Osteoblast (primary cell): ENCODE measurements around the gene SCAMP2. TPM values are rescaled to one million over a fixed set of nuclear protein-coding genes. Genes with fewer than 3 reads are reported as not detected.

Source experiments
- DNase-seq: peaks from one replicate; pipeline ENCODE4 v3.0.0; 2011; ENCODE audit warnings: low spot score, mixed read lengths; ENCODE audit not compliant: insufficient read length; ENCODE audit errors: missing footprints
- H2AFZ ChIP-seq: 2 replicates; pipeline ENCODE4 v1.6.0; 2011; ENCODE audit warnings: mild to moderate bottlenecking, low read length
- H3K27ac ChIP-seq: 2 replicates; pipeline ENCODE4 v1.5.1; 2011; ENCODE audit warnings: mild to moderate bottlenecking, low read depth, low read length, moderate library complexity
- H3K27me3 ChIP-seq: 2 replicates; pipeline ENCODE4 v1.6.0; 2012; ENCODE audit warnings: mild to moderate bottlenecking, control low read depth, inconsistent platforms, low read length, moderate library complexity; ENCODE audit not compliant: insufficient read depth
- H3K36me3 ChIP-seq: 2 replicates; pipeline ENCODE4 v1.5.1; 2011; ENCODE audit warnings: mild to moderate bottlenecking, low read length, control low read depth, moderate library complexity; ENCODE audit not compliant: insufficient read depth
- H3K4me1 ChIP-seq: 2 replicates; pipeline ENCODE4 v1.5.1; 2011; ENCODE audit warnings: mild to moderate bottlenecking, low read length, control low read depth, moderate library complexity; ENCODE audit not compliant: insufficient read depth
- H3K4me2 ChIP-seq: 2 replicates; pipeline ENCODE4 v1.6.0; 2011; ENCODE audit warnings: mild to moderate bottlenecking, low read length; ENCODE audit not compliant: insufficient read depth
- H3K4me3 ChIP-seq: fragments of 200-600 bp; sonication (generic); 3 replicates; pipeline ENCODE4 v1.5.1; 2012; ENCODE audit warnings: mild to moderate bottlenecking, low read length, inconsistent platforms; ENCODE audit not compliant: insufficient read depth
- H3K79me2 ChIP-seq: 2 replicates; pipeline ENCODE4 v1.6.0; 2012; ENCODE audit warnings: mild to moderate bottlenecking, low read length, control low read depth, inconsistent platforms; ENCODE audit not compliant: insufficient read depth
- H3K9me3 ChIP-seq: 2 replicates; pipeline ENCODE4 v1.5.1; 2011; ENCODE audit warnings: low read depth, low read length, control low read depth
- H4K20me1 ChIP-seq: 2 replicates; pipeline ENCODE4 v1.6.0; 2012; ENCODE audit warnings: mild to moderate bottlenecking, low read length, control low read depth; ENCODE audit not compliant: insufficient read depth
- CTCF ChIP-seq: IDR thresholded peaks from 2 replicates; pipeline ENCODE4 v1.5.1; 2011; ENCODE audit warnings: mild to moderate bottlenecking, low read depth, low read length, moderate library complexity; ENCODE audit errors: extremely low read depth
- total RNA-seq: library from RNA; depleted of rRNA; stranded (reverse); fragments of >200 nt; gene quantifications from 2 replicates; pipeline ENCODE4 v1.2.3, GENCODE V29; 2012

SCAMP2 gene
- total RNA-seq, 1 donor: 23.9 TPM

DNA sequence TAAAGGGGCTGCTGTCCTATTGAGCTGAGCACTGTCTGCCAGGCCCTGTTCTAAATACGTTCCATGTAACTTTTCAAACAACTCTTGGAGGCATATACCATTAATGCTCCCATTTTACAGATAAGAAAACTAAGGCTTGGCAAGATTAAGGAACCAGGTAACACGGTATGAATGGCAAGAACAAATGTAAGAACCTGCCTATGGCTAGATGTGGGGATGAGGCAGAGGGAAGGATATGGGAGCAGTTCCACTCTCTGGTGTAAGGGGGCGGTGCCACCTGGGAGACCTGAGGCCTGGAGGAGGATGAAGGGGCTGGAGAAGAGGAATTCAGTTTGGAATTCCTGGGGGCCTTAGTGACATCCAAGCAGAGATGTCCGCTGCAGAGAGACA is 64.3 kb downstream of the SCAMP2 start:
- no peaks in the 10 kb centered on the region for H3K27me3 ChIP-seq
- TF ChIP-seq CTCF: no peak
- H4K20me1 ChIP-seq: no peaks in the 10 kb centered on the region
- peaks cover 5% of the 10 kb centered on the region for H3K36me3 ChIP-seq
- no peaks in the 10 kb centered on the region for H3K9me3 ChIP-seq
- no peak overlapping the region for H3K27ac ChIP-seq
- H2AFZ ChIP-seq: no peak overlapping the region
- H3K4me2 ChIP-seq: no peak overlapping the region
- peaks cover 6% of the 10 kb centered on the region for H3K4me1 ChIP-seq
- no peaks in the 10 kb centered on the region for H3K79me2 ChIP-seq
- H3K4me3 ChIP-seq: no peak overlapping the region
- peak; percentile 15 for DNase-seq

DNA sequence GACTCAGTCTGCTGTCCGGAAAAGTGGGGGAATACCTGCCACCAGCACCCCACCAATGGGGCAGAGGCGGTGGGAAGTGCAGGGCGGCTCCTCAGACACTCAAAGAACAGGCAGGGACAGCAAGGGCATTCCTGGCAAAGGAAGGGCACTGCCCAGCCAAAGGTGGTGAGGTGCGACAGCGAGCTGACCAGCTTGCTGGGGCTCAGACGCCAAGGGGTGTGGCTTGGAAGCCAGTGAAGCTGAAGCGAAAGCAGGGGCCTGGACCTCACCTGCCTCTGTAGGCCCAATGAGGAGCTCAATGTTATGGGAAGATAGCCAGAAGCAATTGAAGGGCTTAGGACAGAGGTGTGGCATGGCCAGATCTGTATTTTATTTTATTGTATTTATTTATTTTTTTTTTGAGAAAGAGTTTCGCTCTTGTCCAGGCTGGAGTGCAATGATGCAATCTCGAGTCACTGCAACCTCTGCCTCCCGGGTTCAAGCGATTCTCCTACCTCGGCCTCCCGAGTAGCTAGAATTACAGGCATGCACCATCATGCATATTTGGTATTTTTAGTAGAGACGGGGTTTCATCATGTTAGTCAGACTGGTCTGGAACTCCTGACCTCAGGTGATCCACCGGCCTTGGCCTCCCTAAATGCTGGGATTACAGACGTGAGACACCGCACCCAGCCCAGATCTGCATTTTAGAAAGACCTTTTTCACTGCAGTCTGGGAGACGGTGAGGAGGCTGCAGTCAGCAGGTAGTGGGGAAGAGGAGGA is 64.9 kb downstream of the SCAMP2 start:
- Histone ChIP-seq H2AFZ (no peak overlapping the region), H3K27ac (no peak overlapping the region), H3K4me1 (peaks cover 6% of the 10 kb centered on the region), H3K79me2 (no peaks in the 10 kb centered on the region), H3K4me2 (no peak overlapping the region), H4K20me1 (no peaks in the 10 kb centered on the region), H3K9me3 (no peaks in the 10 kb centered on the region), H3K4me3 (no peak overlapping the region), H3K36me3 (peaks cover 9% of the 10 kb centered on the region), H3K27me3 (no peaks in the 10 kb centered on the region)
- peak; percentile 46 for DNase-seq
- no peak for TF ChIP-seq CTCF

DNA sequence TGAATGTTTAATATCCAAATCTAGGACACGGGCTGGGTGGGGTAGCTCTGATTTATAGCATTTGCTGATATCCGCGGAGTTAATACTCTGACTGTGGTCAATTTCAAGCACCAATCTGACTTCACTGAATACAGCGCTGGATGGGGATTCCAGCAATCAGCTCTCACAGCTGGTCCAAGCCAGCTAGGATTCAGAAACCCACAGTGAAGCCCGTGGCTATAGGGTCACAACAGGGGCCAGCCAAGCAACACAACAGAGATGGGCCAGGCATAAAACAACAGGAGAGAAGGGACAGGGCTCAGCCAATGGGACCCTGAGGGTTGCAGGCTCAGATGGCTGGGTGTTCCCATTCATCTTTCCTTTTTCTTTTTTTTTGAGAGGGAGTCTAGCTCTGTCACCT is 65.9 kb downstream of the SCAMP2 start:
- Histone ChIP-seq H3K4me2 (no peak overlapping the region), H3K36me3 (peaks cover 19% of the 10 kb centered on the region), H3K79me2 (no peaks in the 10 kb centered on the region), H3K27me3 (no peaks in the 10 kb centered on the region), H3K4me3 (no peak overlapping the region), H3K27ac (no peak overlapping the region), H3K4me1 (peaks cover 6% of the 10 kb centered on the region), H4K20me1 (no peaks in the 10 kb centered on the region), H3K9me3 (no peaks in the 10 kb centered on the region), H2AFZ (no peak overlapping the region)
- DNase-seq: peak; percentile 80
- no peak for TF ChIP-seq CTCF

DNA sequence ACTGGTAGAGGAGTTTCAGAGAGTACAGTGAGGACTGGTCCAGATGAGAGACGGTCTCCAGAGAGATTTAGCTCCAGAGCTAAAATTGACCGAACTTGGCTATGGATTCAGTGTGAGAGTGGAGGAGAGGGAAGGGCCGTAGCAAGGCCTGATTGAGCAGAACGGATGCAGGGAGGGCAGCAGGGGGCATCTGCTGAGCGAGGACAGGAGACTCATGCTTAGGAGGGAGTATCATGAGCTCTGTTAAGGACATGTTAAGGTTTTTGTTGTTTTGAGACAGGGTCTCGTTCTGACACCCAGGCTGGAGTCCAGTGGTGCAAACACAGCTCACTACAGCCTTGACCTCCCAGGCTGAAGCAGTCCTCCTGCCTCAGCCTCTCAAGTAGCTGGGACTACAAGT is 68.2 kb downstream of the SCAMP2 start:
- no peak for DNase-seq
- Histone ChIP-seq H3K36me3 (peaks cover 38% of the 10 kb centered on the region), H3K79me2 (peaks cover 1% of the 10 kb centered on the region), H3K4me2 (no peak overlapping the region), H3K9me3 (no peaks in the 10 kb centered on the region), H3K4me1 (peaks cover 8% of the 10 kb centered on the region), H2AFZ (no peak overlapping the region), H3K27ac (no peak overlapping the region), H4K20me1 (peaks cover 11% of the 10 kb centered on the region), H3K27me3 (no peaks in the 10 kb centered on the region), H3K4me3 (no peak overlapping the region)
- TF ChIP-seq CTCF: no peak
